Activated effector memory CD4-positive, alpha-beta T cell treated with anti-CD3 and anti-CD28 coated beads, Interleukin-2, amount 50 U/mL, for 16 hours (primary cell): ENCODE results near the gene IPCEF1.
"Not testable (repeated sequence)": the region's sequence is repeated elsewhere in the genome, so short reads cannot be mapped to it uniquely, and the experiment has no call there.

Experiments used
- DNase-seq: peaks from one replicate; pipeline ENCODE4 v3.0.0-alpha.2; 2020

IPCEF1 gene

GRCh38 chr6:154243793-154244750, 112.5 kb downstream of the IPCEF1 start:
- no peak for DNase-seq

DNA sequence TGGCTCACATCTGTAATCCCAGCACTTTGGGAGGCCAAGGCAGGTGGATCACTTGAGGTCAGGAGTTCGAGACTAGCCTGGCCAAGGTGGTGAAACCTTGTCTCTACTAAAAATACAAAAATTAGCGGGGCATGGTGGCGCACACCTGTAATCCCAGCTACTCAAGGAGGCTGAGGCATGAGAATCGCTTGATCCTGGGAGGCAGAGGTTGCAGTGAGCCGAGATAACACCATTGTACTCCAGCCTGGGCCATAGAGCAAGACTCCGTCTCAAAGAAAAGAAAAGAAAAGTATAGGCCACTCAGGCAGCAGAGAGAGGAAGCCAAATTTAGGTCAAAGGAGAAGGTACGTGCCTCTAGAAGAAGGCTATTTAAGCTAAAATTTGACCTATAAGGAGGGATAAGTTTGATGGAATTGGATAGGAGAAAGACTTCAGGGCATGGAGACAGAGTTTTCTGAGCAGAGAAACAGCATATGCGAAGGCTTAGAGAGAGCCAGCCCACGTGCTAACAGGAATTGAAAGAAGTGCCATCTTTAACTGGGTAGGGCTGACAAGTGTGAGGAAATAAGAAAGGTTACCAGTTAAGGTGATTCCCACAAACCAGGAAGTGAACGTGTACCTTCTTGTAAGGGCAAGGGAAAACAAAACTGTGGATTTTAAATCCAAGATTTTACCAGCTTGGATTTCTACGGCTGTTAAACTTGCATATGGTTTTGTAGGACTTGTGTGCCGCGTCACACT, 113.8 kb downstream of the IPCEF1 start:
- no peak for DNase-seq

- DNase-seq = no peak
These were observed 115.0 kb downstream of the IPCEF1 start for GRCh38 chr6:154241581-154241980.

- not testable (repeated sequence) for DNase-seq
These were observed 115.5 kb downstream of the IPCEF1 start for GRCh38 chr6:154241061-154241460.

GRCh38 chr6:154239392-154239791, 117.2 kb downstream of the IPCEF1 start:
- DNase-seq = peak; percentile 72

DNA sequence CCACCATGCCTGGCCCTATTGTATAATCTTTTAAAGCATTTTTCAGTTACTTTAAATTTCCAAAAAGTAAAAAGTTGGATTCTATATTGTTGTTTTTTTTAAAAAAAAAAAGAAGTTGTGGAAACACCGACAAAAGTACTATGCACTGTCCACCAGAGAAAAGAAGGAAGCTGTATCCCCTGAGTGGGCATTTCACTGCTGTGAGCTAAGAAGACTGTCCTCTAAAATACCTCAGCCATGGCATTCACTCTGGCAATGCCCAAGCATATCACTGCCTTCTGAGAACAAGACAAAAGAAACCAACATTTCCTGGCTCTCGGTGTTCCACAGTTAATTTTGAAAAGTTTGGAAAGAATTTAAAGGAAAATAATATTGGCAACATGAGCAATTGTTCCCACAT, 117.8 kb downstream of the IPCEF1 start:
- DNase-seq = no peak

DNA sequence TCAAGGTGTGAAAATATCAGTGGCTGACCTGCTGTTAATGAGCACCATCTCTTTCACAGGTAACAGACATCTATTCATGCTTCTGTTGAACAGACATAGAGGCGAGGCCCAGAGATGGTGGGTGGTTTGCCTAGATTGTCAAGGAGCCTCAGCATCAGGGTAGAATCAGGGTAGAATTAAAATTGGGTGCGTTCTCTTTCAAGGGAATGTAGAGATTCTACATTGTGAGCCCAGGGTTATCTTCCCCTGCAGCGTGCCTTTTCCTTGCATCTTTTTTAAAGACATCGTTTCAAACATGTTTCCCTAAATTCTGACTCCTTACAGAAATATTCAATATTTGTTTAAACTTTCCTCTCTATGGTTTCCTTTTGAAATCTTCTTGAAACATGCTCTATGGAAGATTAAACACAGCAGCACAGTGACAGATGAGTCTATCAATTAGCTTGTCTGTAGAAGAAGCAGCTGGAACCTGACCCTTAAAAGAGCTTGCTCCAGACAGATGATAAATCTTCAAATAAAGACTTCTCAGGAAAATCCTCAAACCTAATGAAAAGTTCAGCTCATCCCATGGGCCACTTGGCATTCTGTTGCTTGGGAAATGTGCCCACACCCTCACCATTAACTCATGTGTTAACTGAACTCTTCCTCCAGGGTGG, 119.8 kb downstream of the IPCEF1 start:
- DNase-seq = no peak

DNA sequence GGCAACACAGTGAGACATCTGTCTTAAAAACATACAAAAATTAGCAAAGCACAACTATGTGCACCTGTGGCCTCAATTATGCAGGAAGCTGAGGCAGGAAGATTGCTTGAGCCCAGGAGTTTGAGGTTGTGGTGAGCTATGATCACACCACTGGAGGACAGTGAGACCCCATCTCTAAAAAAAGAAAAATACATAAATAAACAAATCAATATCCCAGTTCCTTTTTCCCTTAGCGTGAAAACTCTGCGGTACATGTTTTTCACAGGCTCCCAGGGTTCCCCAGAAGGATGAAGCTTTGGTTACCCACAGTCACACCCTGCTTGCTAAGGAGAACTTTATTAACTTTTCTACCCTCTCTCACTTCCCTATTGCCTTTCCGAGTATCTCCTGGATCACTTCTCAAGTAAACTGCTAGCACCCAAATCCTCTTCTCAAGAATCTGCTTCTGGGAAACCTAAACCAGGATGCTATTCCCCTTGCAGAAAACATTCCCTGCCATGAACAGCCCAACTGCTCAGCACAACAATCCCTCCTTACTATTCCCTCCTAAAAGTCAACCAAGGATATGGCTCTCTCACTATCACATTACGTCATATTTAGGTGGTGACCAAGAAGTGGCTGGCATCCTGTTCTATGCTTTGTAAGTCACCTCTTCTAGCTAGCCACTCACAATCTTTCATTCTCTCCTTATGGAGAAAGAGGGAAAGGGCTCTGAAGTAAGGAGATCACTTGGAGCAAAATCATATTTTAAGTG, 122.4 kb downstream of the IPCEF1 start:
- DNase-seq = no peak

DNA sequence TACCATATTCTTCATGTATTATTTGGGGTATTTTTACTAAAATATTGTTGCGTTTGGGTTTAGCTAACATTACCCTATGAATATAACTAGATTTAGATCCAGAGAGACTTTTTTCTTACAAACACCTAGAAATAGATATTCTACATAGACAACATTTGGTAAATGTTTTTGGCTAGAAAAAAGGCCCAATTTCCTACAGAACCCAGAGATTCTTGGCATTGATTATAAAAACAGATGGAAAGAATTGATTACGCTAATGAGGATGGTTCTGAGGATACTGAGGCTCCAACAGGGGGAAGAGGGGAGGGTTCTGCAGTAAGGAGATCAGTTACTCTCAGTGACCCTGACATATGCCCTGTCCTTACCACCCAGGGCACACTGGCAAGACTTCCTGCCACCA, 123.2 kb downstream of the IPCEF1 start:
- no peak for DNase-seq

DNA sequence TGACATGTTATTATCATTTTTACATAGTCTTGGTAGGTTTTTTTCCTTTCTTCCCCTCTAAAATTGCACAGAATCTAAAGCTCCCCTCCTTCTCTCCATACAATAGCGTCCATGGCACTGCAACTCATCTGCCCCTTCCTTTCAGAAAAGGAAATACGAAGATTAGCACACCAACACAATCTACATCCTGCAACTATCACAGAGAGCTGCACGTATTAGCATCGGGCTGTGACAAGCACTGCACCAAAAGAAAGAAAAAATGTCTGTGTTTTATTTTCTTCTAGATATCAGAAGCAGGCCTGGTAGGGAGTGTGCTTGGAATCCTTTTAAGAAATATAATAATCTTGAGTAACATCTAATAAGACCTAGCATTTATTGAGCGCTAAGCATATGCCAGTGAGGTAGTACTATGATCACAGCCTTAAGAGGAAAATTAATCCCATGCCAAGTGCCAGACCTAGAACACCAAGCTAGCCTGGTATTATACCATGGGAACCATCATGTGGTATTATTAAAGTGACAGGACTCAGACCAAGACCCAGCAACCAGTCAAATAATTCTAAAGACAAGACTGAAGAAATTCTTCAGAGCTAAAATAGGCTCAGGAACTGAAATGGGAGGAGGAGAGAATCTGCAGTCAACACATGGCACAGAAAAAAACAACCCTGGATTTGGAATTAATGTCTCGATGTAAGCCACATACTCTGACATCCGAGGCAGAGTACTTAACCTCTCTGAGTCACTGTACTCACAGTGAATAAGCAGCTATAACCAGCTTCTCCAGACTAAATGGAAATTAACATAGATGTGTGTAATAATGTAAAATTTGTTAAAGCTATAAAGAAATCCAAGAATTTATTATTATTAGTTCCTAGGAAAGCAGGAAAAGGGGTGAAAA, 124.3 kb downstream of the IPCEF1 start:
- DNase-seq = no peak

DNA sequence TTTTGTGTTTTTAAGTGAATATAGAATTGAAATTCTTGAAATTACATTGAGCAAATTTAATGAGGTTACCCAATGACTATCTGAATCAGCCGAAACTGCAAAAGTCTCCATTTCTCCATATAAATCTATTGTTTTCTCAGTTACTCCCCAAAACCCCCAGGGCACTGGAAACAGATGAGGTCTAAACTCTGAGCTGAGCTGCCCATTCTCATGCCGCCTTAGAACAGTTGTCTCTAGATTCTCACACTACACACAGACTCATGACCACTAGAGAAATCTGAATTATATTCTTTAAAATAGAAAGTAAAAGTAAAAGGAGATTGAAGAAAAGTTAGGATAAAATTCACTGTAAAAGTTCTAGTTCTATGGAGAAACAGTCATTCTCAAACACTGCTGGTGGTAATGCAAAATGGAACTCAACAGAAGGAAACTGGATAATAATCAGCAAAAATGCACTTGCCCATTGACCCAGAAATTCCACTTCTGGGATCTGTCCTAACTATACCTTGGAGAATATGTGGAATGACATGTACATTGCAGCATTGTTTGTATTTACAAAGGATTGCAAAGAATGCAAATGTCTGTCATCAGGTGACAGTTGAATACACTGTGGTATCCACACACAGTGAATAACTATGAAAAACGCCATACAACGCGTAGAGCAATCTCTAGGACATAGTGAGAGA, 125.5 kb downstream of the IPCEF1 start:
- DNase-seq = no peak

DNA sequence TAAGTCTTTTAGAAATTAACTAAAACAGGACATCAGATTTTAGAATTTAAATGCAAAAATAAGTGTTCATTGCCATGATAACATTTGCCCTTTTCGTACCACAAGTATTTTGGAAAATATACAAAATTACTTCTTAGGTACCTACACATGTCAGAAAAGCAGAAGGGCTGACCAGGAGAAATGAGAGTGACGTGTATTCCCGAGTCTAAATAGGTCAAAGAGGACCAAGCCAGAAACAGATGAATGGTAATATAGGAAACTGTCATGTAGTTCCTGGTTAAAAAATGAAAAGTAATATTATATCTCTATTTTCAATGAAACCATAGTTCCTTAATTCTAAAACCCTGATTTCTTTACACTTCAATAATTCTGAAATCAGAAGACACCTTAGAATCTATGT, 126.2 kb downstream of the IPCEF1 start:
- DNase-seq = no peak

- peak; percentile 86 for DNase-seq
These were observed 126.8 kb downstream of the IPCEF1 start for GRCh38 chr6:154229786-154230185.

DNA sequence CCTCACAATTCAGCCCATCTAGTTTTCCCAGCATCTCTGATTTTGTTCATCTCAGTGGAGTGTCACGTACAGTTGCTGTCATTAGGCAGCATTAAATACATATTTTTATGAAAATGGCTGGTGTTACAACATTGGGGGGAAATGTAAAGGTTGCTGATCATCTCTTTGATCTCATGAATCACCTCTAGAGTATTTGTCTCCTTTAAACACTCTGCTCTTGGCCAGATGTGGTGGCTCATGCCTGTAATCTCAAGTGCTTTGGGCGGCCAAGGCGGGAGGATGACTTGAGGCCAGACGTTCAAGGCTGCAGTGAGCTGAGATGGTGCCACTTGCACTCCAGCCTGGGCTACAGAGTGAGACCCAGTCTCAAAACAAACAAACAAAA, 128.1 kb downstream of the IPCEF1 start:
- no peak for DNase-seq

DNA sequence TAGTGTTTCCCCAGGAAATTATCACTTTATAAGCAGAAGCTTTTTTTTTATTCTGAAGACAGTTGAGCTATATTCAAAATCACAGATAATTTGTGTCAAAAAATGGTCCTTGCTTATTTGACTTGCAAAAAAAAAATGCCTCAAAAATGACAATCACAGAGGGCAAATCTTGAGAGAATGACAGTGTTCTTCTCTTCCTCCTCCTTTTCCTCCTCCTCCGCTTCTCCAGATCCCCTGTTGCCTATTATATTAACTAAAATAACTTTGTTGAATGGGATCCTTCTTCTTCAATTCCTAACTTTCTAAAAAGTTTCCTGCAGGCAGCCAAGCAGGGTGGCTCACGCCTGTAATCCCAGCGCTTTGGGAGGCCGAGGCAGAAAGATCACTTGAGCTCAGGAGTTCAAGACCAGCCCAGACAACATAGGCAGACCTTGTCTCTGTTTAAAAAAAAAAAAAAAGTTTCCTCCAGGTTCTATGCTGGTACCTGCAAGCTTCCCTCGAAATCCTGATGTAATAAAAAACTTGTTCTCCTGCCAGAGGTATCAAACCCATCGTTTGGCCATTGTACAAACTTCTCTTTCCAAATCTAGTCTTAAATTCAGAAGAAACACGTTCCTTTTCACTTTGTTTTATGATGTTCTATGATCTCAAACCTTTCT, 128.6 kb downstream of the IPCEF1 start:
- DNase-seq = no peak

- no peak for DNase-seq
These were observed 130.1 kb downstream of the IPCEF1 start for GRCh38 chr6:154226461-154226860.

DNA sequence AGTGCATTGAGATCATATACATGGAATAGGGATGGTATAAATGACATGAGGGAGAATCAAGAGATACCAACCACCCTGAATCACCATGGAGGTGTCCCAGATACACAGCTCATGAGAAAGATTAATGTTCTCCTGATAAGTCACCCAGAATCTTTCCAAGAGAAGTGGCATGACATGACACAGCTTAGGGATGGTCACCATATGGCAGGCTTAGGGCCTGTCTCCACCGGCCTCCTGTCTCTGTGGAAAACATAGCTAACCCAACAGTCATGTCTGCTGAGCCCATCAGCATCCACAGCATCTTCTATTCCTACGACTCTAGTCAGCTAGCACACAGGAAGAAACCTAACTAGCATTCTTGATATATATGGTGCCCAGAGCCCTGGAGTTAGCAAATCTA, 133.3 kb downstream of the IPCEF1 start:
- no peak for DNase-seq

DNA sequence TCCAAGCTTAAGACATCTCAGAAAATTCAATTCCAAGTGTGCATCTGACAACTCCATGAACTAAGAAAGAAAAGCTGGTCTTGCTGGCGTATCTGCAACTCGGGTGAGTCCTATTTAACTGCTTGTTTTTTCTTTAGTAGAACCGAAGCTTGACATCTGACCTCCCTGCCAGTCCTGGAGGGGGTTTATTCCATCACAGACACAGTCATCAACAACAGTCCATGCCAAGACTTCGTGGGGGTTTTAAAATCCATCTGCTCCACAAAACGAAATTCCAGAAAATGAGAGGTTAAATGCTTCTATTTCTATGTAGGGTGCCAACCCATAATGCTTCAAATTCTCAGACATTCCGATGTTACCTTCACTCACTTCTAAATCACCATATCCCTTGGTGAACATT, 133.9 kb downstream of the IPCEF1 start:
- no peak for DNase-seq

GRCh38 chr6:154219250-154219649, 137.4 kb downstream of the IPCEF1 start:
- no peak for DNase-seq

DNA sequence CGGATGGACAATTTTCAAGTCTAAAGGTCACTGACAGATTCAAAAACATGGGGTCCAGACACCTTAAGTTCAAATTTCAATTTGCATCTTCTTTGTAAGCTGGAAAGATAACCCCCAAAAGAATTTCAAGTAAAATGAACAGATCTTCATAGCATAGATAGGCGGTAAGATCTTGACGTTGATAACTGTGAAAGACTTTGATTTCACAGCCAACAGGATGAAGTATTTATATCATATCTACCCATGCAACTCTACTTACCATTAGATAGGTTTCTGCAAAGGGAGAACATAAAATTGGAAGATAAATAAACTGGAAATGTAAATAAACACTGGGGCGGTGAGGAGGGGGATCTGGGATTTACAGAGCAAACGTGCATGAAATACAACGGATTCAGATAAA, 137.8 kb downstream of the IPCEF1 start:
- no peak for DNase-seq

DNA sequence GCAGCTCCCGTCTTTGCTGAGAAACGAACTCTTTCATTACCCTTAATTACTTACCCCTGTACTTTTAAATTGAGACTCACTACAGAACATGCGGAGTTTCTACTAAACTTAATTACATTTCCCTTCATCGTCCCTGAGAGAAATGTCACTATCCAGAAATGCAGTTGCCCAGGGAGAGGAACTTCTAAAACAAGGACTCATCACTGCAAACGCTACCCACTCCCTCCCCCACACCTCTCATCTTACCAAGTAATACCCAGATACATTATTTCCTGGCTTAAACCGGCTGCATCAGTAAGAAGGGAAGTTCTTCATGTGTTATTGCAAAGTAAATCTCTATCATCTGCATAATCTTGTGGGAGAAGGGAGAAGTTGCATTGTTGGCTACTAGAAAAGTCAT, 138.3 kb downstream of the IPCEF1 start:
- no peak for DNase-seq
